Activated CD8-positive, alpha-beta memory T cell treated with anti-CD3 and anti-CD28 coated beads, Interleukin-2, amount 50 U/mL, for 1 hour (primary cell): ENCODE results near the gene RBFOX2.
"Not testable (repeated sequence)": the region's sequence is repeated elsewhere in the genome, so short reads cannot be mapped to it uniquely, and the experiment has no call there.

Source experiments
- DNase-seq: peaks from one replicate; pipeline ENCODE4 v3.0.0-alpha.2; 2020; ENCODE audit errors: extremely low read depth

The RBFOX2 gene

DNA sequence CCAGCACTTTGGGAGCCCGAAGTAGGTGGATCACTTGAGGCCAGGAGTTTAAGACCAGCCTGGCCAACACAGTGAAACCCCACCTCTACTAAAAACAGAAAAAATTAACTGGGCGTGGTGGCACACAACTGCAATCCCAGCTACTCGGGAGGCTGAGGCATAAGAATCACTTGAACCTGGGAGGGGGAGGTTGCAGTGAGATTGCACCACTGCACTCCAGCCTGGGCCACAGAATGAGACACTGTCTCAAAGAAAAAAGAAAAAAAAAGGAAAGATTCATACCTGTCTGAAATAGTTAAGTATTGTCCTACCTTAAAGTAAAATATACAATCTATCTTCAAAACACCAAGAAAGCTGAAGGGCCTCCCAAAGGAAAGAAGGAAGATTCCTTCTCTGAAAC, 20.1 kb downstream of the RBFOX2 start:
- DNase-seq = no peak

DNA sequence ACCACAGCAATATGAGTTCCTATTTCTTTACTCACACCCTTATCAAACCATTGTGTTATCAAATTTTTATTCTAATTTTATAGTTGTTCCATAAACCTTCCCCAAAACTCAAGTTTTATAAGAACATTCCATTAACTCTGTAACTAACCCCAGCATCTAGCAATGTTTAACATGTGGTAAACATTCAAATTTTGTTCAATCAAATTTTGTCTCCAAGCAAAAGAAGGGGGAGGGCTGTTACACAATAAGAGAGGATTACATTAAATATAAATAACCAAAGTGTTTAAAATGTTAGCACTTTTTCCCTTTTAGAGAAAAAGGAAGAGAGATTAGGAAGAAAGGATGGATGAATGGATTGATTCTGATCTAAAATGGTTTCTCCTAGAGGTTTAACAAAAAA, 20.5 kb downstream of the RBFOX2 start:
- no peak for DNase-seq

DNA sequence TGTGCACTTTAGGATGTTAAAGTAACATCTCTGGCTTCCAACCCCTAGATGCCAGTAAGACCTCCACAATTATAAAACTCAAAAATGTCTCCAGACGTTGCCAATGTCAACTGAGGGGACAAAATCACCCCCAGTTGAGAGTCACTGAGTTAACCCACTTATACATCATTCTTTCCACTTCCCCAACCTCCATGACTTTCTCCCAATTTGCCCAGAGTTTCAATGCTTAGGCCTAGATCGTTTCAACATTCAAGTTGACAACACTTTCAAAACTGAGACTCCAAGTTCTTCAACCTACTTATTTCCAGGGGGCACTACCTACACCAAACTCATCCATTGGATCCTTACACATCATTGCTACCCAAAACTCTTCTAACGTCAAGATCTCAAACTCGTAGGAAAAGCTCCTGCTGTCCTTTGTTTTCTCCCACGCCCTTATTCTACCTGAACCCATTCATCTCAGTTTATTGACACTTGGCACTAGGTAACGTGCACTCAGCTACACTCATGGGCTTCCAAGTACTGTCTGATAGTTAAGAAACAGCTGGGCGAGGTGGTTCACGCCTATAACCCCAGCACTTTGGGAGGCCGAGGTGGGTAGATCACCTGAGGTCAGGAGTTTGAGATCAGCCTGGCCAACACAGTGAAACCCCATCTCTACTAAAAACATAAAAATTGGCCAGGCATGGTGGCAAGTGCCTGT, 24.5 kb downstream of the RBFOX2 start:
- no peak for DNase-seq

DNA sequence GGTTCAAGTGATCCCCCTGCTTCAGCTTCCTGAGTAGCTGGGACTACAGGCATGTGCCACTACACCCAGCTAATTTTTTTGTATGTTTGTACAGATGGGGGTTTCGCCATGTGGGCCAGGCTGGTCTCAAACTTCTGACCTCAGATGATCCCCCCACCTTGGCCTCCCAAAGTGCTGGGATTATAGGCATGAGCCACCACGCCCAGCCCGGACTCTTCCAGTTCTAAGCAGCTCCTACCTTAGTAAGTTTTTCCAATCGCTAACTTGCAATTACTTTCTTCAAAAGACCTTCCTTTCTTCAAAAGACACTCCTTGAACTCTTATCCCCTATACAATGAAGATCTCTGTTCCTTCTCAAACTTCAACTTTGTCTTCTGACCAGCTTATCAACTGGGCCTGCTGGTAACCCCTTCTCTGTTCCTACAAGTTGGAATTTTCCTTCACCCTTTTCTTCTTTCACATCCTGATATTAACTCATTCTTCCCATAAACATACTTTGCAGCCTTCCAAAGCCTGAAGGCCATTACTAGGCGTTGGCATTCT, 25.8 kb downstream of the RBFOX2 start:
- no peak for DNase-seq

DNA sequence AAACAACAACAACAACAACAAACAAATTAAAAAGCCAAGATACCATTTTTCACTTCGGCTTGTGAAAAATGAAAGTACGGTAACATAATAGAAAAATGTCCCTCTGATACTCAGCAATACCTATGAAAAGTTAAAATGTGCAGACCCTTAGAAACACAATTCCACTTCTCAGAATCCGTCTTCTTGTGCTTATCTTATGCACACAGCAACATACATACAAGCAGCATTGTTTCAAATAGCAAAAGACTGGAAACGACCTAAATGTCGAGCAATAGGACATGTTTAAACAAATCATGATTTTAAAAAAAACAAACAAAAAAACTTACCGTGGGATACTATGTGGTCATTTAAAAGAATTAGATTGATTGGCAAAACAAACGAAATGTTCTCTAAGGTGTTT, 26.5 kb downstream of the RBFOX2 start:
- DNase-seq = no peak

DNA sequence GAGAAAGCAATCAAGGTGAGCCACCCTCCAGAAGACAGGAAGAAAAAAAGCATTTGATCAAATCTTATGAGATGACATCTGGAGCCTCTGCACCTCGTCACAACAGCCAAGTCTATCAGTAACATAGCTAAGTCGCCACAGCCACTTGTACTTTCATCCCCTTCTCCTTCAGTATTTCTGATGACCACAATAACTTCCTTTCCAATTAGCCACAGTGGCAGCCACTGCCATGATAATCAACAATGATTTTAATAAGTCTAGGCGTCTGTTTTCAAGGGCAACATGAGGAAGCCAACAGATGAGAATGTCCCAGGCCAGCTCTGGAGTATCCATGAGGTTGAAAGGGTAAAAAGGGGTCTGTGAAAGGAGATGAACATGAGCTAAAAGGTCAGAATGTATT, 29.9 kb downstream of the RBFOX2 start:
- no peak for DNase-seq

DNA sequence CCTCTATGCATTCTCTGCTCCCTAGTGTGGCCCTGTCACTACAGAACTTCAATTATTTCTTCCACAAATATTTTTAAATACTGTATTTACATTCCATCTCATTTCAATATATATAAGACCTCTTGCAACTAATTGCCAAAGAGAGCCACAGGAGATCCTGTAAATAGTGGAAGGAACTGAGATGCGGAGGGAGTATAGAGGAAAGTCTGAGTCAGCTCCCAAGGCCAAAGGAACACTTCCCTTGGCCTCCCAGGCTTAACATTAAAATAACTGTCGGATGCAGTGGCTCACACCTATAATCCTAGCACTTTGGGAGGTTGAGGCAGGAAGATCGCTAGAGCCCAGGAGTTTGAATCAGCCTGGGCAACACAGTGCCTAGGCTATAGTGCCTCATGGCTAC, 31.2 kb downstream of the RBFOX2 start:
- DNase-seq = no peak

DNA sequence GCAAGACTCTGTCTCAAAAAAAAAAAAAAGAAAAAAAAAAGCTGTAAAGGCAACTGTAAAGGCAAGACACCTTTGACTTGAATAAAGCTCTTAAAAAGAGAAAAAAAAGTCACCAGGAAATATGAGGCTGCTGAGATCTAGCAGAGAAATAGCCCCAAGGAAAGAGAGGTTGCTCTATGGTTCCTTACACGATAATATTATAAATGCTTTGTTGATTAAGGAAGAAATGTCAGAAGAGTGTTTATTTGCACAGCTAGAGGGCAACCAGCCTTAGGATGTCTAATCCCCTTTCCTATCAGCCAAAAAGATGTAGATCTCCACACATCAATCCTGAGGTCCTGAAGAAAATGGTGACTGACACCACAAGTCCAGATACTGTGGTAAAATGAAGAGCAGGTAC, 32.0 kb downstream of the RBFOX2 start:
- no peak for DNase-seq

DNA sequence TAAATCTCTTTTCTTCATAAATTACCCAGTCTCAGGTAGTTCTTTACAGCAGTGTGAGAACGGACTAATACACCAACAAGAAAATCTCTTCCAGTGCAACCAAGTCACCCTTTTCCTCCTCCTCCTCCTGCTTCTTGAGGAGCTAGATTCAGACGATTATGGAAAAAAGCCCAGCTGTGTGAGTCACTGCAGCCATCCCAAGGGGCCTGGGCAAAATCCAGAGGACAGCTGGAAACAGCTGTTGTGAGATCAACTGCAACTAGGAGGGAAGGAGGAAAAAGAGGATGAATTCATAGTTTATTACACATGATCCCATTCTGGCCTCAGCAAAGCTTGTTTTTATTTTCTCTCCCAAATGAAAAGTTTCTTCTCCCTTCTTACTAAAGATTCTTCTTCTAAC, 32.9 kb downstream of the RBFOX2 start:
- DNase-seq = no peak

DNA sequence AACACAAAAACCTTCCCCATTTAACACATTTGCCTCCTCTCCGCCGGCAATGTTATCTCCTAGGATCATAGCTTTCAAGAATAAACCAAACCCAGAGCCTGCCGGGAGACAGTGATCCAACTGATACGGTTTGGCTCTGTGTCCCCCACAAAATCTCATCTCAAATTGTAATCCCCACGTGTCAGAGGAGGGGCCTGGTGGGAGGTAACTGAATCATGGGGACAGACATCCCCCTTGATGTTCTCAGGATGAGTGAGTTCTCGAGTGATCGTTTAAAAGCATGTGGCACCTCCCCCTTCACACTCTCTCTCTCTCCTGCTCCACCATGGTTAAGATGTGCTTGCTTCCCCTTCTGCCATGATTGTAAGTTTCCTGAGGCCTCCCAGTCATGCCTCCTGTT, 33.3 kb downstream of the RBFOX2 start:
- DNase-seq = no peak

DNA sequence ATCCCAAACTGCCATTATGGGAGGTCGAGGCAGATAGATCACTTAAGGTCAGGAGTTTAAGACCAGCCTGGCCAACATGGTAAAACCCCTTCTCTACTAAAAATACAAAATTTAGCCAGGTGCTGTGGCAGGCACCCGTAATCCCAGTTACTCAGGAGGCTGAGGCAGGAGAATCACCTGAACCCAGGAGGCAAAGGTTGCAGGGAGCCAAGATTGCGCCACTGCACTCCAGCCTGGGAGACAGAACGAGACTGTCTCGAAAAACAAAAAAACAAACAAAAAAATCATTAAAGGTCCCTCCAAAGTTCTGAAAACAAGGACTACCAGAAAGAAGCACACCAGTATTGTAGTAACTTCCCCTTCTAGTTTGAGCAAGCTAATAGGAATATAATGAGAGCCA, 34.9 kb downstream of the RBFOX2 start:
- DNase-seq = not testable (repeated sequence)

DNA sequence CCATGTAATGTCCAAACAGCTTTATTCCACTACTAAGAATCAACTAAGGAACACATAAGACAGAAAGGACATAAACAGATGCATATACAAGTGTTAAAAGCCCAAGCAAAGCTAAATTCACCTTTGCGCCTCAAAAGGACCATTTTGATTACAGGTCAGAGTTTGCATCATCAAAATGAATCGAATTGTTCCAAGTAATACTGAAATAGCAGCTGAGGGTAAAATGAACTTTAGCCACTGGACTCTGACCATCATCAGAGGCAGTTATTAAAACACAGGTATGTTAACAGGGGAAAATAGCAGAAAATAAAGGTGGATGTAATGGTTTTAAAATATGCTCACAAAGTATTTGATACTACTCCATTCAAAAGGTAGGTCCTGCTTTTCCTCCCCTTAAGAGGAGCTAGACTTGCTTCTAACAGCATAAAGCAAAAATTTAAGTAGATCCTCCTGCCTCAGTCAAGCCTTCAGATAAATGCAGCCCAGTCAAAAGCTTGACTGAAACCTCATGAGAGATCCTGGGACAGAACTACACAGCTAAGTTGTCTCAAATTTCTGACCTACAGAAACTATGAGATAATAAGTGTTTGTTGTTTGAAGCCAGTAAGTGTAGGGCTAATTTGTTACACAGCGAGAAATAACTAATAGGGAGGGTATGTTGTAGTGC, 35.4 kb downstream of the RBFOX2 start:
- DNase-seq = no peak

DNA sequence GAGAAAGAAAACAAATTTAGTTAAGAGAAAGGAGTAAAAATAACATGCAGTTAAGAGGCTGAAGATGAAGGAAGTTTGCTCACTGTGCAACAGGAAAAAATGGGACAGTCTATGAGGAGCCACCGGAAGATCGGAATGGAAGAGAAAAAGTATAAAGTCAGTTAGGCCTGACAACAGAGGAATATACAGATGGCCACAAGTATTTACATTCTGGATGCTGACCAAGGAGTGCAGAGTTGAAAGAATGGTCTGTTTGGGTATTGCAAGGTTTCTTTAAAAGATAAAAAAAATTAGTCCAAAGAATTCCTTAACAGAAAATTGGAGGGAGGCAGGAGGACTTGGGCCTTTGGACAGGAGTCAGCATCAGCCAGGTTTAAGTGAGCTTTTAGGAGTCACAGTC, 37.5 kb downstream of the RBFOX2 start:
- no peak for DNase-seq

DNA sequence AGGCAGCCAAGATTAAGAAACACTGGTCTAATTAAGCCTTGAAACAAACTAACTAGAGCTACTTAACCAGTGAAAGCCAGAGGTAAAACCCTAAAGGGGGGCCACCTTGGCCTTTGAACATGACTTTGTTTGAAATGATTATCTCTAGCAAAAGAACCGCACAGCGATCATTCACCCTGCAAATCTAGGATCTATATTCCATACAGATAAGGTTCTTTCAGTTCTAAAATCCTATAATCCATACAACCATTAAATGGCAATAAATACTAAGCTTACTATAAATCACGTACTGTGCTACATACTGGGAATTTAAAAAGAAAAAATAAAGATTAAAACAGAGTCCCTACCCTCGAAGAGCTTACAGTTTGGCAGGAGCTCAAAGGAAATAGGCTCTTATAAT, 40.6 kb downstream of the RBFOX2 start:
- no peak for DNase-seq

DNA sequence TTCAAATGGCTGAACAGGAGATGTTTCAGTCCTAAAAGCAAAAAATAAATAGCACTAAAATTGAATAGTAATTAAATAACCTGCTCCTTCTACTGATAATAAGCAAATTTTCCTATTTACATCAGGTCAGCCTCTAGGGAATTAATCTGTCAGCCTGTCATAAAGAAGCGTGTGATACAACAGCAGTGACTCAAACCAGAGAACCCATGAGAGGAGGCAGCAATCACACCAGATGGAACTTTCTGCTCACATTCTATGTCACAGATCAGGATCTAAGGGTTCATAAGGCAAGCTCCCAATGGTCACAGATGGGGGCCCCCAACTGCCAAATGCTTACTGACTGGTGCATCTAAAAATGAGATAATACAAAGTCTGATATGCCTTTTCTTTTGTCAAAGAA, 41.1 kb downstream of the RBFOX2 start:
- DNase-seq = no peak

DNA sequence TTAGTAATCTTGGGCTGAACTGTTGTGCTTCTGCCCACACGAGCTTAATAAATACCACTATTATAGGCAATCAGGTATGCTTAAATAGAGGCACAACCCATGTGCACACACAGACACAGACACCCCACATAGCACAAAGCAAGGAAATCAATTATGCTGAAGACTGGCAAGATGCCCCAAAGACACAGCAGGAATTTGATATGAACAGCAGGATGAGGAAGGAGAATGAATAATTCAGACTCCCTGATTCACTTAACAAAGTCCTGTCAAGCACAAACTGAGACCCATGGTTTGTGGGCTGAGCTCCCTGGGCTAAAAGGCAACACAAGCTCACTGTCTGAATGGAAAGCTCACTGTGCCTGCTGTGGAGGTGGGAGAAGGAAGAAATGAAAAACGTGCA, 42.5 kb downstream of the RBFOX2 start:
- no peak for DNase-seq

DNA sequence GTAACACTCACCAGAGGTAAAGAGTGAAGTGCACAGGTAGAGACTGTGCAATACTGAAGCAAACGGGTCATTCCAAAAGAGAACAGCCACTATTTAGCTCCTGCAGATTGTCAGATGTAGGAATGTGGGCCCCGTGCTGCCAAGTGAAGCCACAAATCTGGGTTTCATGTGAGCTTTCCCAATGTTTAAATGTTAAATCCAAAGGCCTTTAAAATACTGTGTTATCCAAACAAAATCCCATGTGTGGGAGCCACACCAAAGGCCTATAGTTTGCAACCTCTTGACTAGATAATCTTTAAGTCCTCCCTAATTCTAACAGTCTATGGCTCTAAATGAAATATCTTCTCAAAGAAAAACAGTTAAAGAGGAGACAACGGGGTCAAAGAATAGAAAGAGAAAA, 43.3 kb downstream of the RBFOX2 start:
- no peak for DNase-seq

DNA sequence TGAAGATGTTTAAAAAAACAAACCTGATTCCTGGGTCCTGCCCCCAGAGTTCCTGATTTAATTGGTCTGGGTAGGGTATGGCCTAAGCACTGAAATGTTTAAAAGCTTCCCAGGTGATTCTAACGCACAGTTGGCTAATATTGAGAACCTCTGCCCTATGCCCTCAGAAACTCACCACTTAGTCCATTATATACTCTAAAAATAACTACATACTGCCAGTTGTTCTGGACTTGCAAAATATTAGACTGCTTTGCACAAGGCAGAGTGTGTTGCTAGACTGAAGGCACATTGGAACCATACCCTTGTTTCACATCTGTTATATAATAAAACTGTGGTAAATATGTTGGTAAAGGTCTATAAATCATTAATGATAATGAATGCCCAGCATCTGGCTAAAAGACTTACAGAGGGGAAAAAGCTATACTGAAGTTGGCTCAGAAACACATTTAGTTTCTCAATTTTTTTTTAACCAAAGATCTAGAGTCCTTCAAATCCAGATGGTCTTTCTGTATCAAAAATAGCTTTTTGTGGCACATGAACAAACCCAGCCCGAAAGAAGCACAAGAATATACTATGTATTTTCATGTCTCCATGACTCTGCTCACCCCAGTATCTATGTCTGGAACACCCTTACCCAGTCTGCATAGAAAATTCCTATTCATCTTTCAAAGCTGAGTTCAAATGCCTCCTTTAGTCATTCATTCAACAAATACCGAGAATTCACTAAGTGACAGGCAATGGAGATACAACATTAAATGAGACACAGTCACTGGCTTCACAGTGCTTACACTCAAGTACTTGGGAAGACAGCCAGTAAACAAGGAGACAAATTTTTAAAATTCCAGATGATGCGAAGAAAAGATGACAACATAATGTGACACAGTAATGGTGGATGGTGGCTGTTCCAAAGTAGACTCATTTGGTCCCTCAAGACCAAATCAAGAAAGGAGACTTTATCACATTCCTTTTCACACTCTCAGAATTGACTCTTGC, 44.1 kb downstream of the RBFOX2 start:
- DNase-seq = no peak

DNA sequence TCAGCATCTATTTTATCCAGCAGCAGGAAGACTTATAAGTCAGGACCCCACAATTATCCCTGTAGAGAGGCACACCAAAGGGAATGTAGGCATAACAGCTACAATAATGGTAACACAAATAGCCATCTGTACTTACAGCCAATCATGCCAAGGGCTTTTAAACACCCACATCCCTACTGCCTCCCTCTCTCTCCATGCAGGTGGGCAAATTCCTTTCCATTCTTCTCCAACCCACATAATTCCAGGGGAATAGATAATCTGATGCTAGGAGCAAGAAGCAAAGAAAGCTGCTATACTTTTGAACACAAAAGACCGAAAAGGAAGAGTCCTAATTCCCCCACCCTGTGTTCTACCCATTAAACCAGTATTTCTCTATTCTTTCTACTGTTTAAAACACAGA, 46.7 kb downstream of the RBFOX2 start:
- DNase-seq = no peak

DNA sequence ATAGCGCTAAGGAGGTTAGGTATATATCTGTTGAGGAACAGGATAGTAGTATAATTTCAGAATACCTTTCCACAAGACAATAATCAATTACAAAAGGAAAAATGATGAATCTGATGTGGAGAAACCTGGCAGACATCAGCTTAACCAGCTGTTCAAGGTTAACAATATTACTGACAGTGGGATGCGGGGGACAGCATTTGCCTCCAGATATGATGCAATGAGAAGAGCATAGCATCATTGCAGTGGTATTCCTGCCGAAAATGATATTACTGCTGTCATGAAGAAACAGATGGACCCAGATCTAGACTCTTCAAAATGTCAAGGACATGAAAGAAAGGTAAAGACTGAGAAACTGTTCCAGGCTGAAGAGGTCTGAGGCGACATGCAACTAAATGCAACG, 49.7 kb downstream of the RBFOX2 start:
- DNase-seq = no peak

DNA sequence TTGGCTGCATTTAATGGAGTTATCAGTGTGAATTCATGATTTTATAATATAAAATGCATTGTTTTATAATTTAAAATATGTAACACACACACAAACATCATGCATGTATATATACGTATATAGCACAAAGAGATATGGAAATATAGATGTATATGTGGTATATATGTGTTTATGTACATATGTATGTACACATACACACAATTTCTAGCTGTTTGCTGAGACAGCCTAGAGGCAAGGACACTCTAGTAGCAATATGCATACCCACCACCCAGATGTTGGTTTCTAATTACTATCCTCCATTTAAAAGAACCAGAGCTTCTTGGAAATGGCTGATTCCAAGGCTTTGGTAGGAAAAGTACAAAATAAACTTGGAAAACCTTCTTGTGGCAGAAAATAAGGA, 50.4 kb downstream of the RBFOX2 start:
- DNase-seq = no peak

DNA sequence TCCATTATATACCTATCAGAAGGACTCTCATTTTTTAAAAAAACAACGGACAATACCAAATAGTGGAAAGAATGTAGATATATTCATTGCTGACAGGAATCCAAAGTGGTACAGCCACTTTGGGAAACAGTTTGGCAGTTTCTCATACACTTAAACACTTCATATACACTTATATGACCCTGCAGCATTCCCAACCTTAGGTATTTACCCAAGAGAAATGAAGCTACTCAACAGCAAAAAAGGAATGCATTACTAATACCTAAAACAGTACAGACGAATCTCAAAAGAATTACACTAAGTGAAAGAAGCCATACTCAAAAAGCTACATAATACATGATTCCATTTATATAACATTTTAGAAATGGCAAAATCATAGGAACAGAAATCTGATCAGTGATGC, 51.5 kb downstream of the RBFOX2 start:
- DNase-seq = no peak
